Suprapubic skin (tissue), 4 donors: ENCODE results near the gene DCTD. TPM values are rescaled to one million over a fixed set of nuclear protein-coding genes. Genes with fewer than 3 reads are reported as not detected.

Experiments used
- DNase-seq, 2 donors: peaks; one replicate each; pipeline ENCODE4 v3.0.0-alpha.2; 2019; ENCODE audit warnings: low spot score in 2 of 2
- H3K27ac ChIP-seq: fragments of 200-600 bp; sonication (generic); one replicate; pipeline ENCODE4 v1.5.1; 2019
- H3K27me3 ChIP-seq: fragments of 200-600 bp; sonication (generic); one replicate; pipeline ENCODE4 v1.5.1; 2019
- H3K36me3 ChIP-seq: fragments of 200-600 bp; sonication (generic); one replicate; pipeline ENCODE4 v1.5.1; 2019
- H3K4me1 ChIP-seq: fragments of 200-600 bp; sonication (generic); one replicate; pipeline ENCODE4 v1.5.1; 2019
- H3K4me3 ChIP-seq: fragments of 200-600 bp; sonication (generic); one replicate; pipeline ENCODE4 v1.5.1; 2019; ENCODE audit warnings: mild to moderate bottlenecking
- H3K9me3 ChIP-seq: fragments of 200-600 bp; sonication (generic); one replicate; pipeline ENCODE4 v1.5.1; 2019
- CTCF ChIP-seq, 2 donors: fragments of 200-600 bp in 1 of 2; fragments of 450-650 bp in 1 of 2; sonication (generic) in 1 of 2; IDR thresholded peaks; one replicate each; pipeline ENCODE4 v1.5.1; 2016 to 2019; ENCODE audit warnings: antibody characterized with exemption in 2 of 2, mild to moderate bottlenecking in 1 of 2, moderate library complexity in 1 of 2
- EP300 ChIP-seq: sonication (generic); formaldehyde crosslinking; IDR thresholded peaks from one replicate; pipeline ENCODE4 v1.6.1; 2017; ENCODE audit warnings: antibody characterized with exemption
- POLR2A ChIP-seq, 2 donors: fragments of 450-650 bp; IDR thresholded peaks; one replicate each; pipeline ENCODE4 v1.6.1; 2017; ENCODE audit warnings: antibody characterized with exemption in 2 of 2, mild to moderate bottlenecking in 2 of 2, moderate library complexity in 2 of 2
- POLR2AphosphoS5 ChIP-seq, 3 donors: sonication (generic); formaldehyde crosslinking; IDR thresholded peaks; one replicate each; pipeline ENCODE4 v1.6.1; 2017; ENCODE audit warnings: antibody characterized with exemption in 3 of 3
- WGBS: methylation state at CpG from one replicate; pipeline ENCODE4 v1.1.5; 2018; 5-methylcytosine and 5-hydroxymethylcytosine counted together
- total RNA-seq, 4 donors: library from RNA; depleted of rRNA; stranded (reverse); fragments of >200 nt; gene quantifications; one replicate each; pipeline ENCODE4 v1.1.0, GENCODE V29; 2016

Gene DCTD
- total RNA-seq, 4 donors from 2014 or later, result 32.7 to 40.7 (median 38.9) TPM

- H3K4me3 ChIP-seq, result no peak overlapping the region
- no peak overlapping the region for H3K27ac ChIP-seq
- no peaks in the 10 kb centered on the region for H3K27me3 ChIP-seq
- TF ChIP-seq EP300, result no peak
- no peaks in the 10 kb centered on the region for H3K9me3 ChIP-seq
- H3K4me1 ChIP-seq, result peaks cover 3% of the 10 kb centered on the region
- H3K36me3 ChIP-seq, result no peaks in the 10 kb centered on the region
- DNase-seq, result no peak
- 92% methylated on average over 8 of the region's 8 CpGs for WGBS
These were observed 40.8 kb downstream of the DCTD start for GRCh38 chr4:182876427-182876826.

- no peaks in the 10 kb centered on the region for H3K9me3 ChIP-seq
- H3K4me1 ChIP-seq, result peaks cover 3% of the 10 kb centered on the region
- TF ChIP-seq EP300, result no peak
- TF ChIP-seq POLR2AphosphoS5 (IDR thresholded peaks at IDR 0.05), result no peak
- TF ChIP-seq POLR2A (IDR thresholded peaks at IDR 0.05), result no peak
- no peak for TF ChIP-seq CTCF (IDR thresholded peaks at IDR 0.05)
- no peak overlapping the region for H3K27ac ChIP-seq
- DNase-seq, result no peak
- no peaks in the 10 kb centered on the region for H3K27me3 ChIP-seq
- H3K36me3 ChIP-seq, result no peaks in the 10 kb centered on the region
- WGBS, result 91% methylated on average over 18 of the region's 20 CpGs
- H3K4me3 ChIP-seq, result no peak overlapping the region
These were observed 41.5 kb downstream of the DCTD start for GRCh38 chr4:182875453-182876405.

GRCh38 chr4:182874797-182875345 is 42.3 kb downstream of the DCTD start:
- 88% methylated on average over 10 of the region's 10 CpGs for WGBS
- H3K4me3 ChIP-seq, result no peak overlapping the region
- H3K9me3 ChIP-seq, result no peaks in the 10 kb centered on the region
- no peaks in the 10 kb centered on the region for H3K36me3 ChIP-seq
- TF ChIP-seq POLR2A (IDR thresholded peaks at IDR 0.05) (no peak), CTCF (IDR thresholded peaks at IDR 0.05) (no peak), EP300 (no peak), POLR2AphosphoS5 (IDR thresholded peaks at IDR 0.05) (no peak)
- no peaks in the 10 kb centered on the region for H3K27me3 ChIP-seq
- DNase-seq, result no peak
- H3K27ac ChIP-seq, result no peak overlapping the region
- no peaks in the 10 kb centered on the region for H3K4me1 ChIP-seq

- H3K9me3 ChIP-seq, result no peaks in the 10 kb centered on the region
These were observed 42.9 kb downstream of the DCTD start for GRCh38 chr4:182874304-182874751.

GRCh38 chr4:182873726-182874125 is 43.5 kb downstream of the DCTD start:
- no peaks in the 10 kb centered on the region for H3K4me1 ChIP-seq
- TF ChIP-seq CTCF (IDR thresholded peaks at IDR 0.05) (no peak), POLR2AphosphoS5 (IDR thresholded peaks at IDR 0.05) (no peak), EP300 (no peak), POLR2A (IDR thresholded peaks at IDR 0.05) (no peak)
- no peak for DNase-seq
- no peaks in the 10 kb centered on the region for H3K27me3 ChIP-seq
- H3K9me3 ChIP-seq, result no peaks in the 10 kb centered on the region
- WGBS, result 95% methylated on average over 13 of the region's 13 CpGs
- no peak overlapping the region for H3K4me3 ChIP-seq
- H3K27ac ChIP-seq, result no peak overlapping the region
- H3K36me3 ChIP-seq, result no peaks in the 10 kb centered on the region

More at GRCh38 chr4:182874304-182874751, 42.9 kb downstream of the DCTD start:
- no peaks in the 10 kb centered on the region for H3K36me3 ChIP-seq
- no peak for DNase-seq
- H3K27me3 ChIP-seq, result no peaks in the 10 kb centered on the region
- no peaks in the 10 kb centered on the region for H3K4me1 ChIP-seq
- 83% methylated on average over 12 of the region's 12 CpGs for WGBS
- TF ChIP-seq POLR2AphosphoS5 (IDR thresholded peaks at IDR 0.05), result no peak
- TF ChIP-seq CTCF (IDR thresholded peaks at IDR 0.05), result no peak
- TF ChIP-seq POLR2A (IDR thresholded peaks at IDR 0.05), result no peak
- no peak for TF ChIP-seq EP300
- no peak overlapping the region for H3K4me3 ChIP-seq
- no peak overlapping the region for H3K27ac ChIP-seq
